ENCODE data around the gene PBX3.

The PBX3 gene

DNA sequence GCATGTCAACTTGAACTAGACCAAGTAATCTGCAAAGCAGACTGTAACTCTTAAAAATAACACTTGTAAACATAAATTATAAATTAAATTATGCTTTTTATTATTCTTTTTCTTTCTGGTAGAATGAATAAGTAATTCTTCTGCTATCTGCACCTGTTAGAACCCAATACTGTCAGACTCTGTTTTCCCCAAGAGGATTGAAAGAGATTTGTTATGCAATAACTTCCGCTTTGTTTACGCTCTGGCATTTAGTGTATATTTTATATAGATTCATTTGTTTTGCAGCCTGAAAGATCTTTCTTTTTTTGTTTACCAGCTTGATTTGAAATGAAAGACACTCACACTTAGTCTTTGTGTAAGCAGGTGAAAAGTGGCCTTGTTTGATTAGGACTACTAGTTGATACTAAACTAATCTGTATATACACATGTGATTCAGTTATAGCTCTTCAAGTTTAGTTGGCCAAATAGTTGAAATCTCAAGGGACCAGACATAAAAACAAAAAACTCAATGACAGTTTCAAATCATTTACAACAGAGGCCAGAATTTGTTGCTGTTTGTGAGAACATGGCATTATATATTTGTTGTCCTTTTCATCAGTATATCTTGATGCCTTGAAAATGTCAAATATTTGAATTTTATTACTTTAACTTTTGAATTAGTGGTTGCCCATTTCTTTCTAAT is 155.8 kb downstream of the PBX3 start:
- Histone ChIP-seq H3K4me1 (ENCODE audit: insufficient read depth, low read length, poor library complexity, severe bottlenecking) (peaks cover 83% of the 10 kb centered on the region), H3K9me2 (replicated peaks; ENCODE audit: low read depth, low read length) (no peaks in the 10 kb centered on the region), H2AFZ (ENCODE audit: low read length) (no peak overlapping the region), H3K9ac (ENCODE audit: low read depth, low read length, poor library complexity, severe bottlenecking) (no peak overlapping the region), H3K9me3 (ENCODE audit: insufficient read depth, low read depth, low read length) (no peaks in the 10 kb centered on the region), H3K4me2 (ENCODE audit: low read depth, low read length, poor library complexity, severe bottlenecking) (peak overlapping the region; percentile 77), H4K20me1 (ENCODE audit: insufficient read depth, low read length, poor library complexity, severe bottlenecking) (no peaks in the 10 kb centered on the region), H3K79me2 (ENCODE audit: insufficient read depth, low read length) (peaks cover 79% of the 10 kb centered on the region), H3K27me3 (ENCODE audit: insufficient read depth, low read length, poor library complexity, severe bottlenecking) (no peaks in the 10 kb centered on the region), H3F3A (ENCODE audit: low read depth) (peaks cover 7% of the 10 kb centered on the region; the same call in 1 of the 2 replicates), H3K4me3 (ENCODE audit: low read length, poor library complexity, severe bottlenecking) (no peak overlapping the region), H3K36me3 (ENCODE audit: insufficient read depth, low read length) (no peaks in the 10 kb centered on the region)
- TF ChIP-seq, protein P1, sequence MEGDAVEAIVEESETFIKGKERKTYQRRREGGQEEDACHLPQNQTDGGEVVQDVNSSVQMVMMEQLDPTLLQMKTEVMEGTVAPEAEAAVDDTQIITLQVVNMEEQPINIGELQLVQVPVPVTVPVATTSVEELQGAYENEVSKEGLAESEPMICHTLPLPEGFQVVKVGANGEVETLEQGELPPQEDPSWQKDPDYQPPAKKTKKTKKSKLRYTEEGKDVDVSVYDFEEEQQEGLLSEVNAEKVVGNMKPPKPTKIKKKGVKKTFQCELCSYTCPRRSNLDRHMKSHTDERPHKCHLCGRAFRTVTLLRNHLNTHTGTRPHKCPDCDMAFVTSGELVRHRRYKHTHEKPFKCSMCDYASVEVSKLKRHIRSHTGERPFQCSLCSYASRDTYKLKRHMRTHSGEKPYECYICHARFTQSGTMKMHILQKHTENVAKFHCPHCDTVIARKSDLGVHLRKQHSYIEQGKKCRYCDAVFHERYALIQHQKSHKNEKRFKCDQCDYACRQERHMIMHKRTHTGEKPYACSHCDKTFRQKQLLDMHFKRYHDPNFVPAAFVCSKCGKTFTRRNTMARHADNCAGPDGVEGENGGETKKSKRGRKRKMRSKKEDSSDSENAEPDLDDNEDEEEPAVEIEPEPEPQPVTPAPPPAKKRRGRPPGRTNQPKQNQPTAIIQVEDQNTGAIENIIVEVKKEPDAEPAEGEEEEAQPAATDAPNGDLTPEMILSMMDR (conservative IDR thresholded peaks at IDR 0.05; ENCODE audit: low read length), result no peak
- TF ChIP-seq EZH2phosphoT487 (IDR thresholded peaks at IDR 0.05; ENCODE audit: borderline replicate concordance), result no peak

DNA sequence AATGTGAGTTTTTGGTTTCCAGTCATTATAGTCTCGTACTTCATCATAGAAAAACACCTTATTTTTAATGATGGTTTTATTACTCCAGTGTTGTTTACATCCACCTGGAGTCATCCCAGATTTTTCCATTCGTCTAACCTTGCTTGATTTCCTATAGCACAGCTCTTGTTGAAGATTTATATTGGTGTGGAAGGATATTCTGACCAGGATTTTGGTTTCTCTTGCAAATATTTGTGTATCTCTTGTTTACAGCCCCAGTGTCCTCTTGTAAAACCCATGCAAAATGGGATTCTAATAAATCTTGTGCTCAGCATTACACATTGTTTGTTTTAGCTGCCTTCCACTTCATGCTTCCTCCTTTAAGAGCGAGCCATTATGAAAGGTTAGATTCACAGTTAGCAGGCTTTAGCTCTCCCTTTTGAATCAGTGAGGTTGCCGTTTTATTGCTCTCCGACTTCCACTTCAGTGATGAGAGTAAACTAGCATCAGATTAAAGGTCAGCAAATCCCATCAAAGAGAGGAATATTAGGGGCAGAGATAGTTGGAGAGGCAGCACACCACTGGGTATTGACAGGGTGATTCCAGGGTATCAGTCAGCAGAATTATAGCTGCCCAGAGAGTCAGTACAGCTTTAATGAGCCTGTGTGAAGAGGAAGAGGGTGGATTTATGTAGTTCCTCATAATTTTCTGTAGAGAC is 157.1 kb downstream of the PBX3 start:
- H3K4me3 ChIP-seq (ENCODE audit: low read length, poor library complexity, severe bottlenecking), result peak overlapping the region; percentile 57
- H3K9ac ChIP-seq (ENCODE audit: low read depth, low read length, poor library complexity, severe bottlenecking), result peak overlapping the region; percentile 13
- no peaks in the 10 kb centered on the region for H4K20me1 ChIP-seq (ENCODE audit: insufficient read depth, low read length, poor library complexity, severe bottlenecking)
- no peaks in the 10 kb centered on the region for H3K9me3 ChIP-seq (ENCODE audit: insufficient read depth, low read depth, low read length)
- H3K9me2 ChIP-seq (replicated peaks; ENCODE audit: low read depth, low read length), result no peaks in the 10 kb centered on the region
- peak overlapping the region; percentile 77 for H3K4me2 ChIP-seq (ENCODE audit: low read depth, low read length, poor library complexity, severe bottlenecking)
- H3K36me3 ChIP-seq (ENCODE audit: insufficient read depth, low read length), result no peaks in the 10 kb centered on the region
- TF ChIP-seq, protein P1 (conservative IDR thresholded peaks at IDR 0.05; ENCODE audit: low read length), result no peak
- TF ChIP-seq EZH2phosphoT487 (IDR thresholded peaks at IDR 0.05; ENCODE audit: borderline replicate concordance), result no peak
- no peaks in the 10 kb centered on the region for H3K27me3 ChIP-seq (ENCODE audit: insufficient read depth, low read length, poor library complexity, severe bottlenecking)
- no peak overlapping the region for H2AFZ ChIP-seq (ENCODE audit: low read length)
- H3F3A ChIP-seq (ENCODE audit: low read depth), result peaks cover 7% of the 10 kb centered on the region; the same call in 1 of the 2 replicates
- peaks cover 93% of the 10 kb centered on the region for H3K4me1 ChIP-seq (ENCODE audit: insufficient read depth, low read length, poor library complexity, severe bottlenecking)
- peaks cover 82% of the 10 kb centered on the region for H3K79me2 ChIP-seq (ENCODE audit: insufficient read depth, low read length)

DNA sequence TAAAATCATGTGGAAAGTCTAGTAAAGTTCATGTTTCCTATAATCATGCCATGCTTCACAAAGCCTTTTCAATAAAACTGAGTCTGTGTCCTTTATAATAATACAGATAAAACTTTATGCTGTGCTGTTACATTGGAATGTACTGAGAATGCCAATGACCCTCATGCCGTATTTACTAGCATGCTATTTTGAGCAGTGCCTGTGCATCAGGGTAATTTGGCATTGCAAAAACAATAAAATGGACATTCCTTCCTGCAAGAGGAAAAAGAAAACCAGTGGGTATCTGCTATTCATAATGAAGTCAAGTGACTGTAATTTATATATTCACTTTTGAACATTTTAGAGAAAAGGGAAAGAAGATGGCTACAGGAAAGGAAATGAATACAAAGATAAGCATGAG is 159.0 kb downstream of the PBX3 start:
- no peaks in the 10 kb centered on the region for H4K20me1 ChIP-seq (ENCODE audit: insufficient read depth, low read length, poor library complexity, severe bottlenecking)
- no peaks in the 10 kb centered on the region for H3K9me2 ChIP-seq (replicated peaks; ENCODE audit: low read depth, low read length)
- TF ChIP-seq, protein P1 (conservative IDR thresholded peaks at IDR 0.05; ENCODE audit: low read length), result no peak
- TF ChIP-seq EZH2phosphoT487 (IDR thresholded peaks at IDR 0.05; ENCODE audit: borderline replicate concordance), result no peak
- peak overlapping the region; percentile 77 for H3K4me2 ChIP-seq (ENCODE audit: low read depth, low read length, poor library complexity, severe bottlenecking)
- peaks cover 89% of the 10 kb centered on the region for H3K4me1 ChIP-seq (ENCODE audit: insufficient read depth, low read length, poor library complexity, severe bottlenecking)
- peaks cover 7% of the 10 kb centered on the region; the same call in 1 of the 2 replicates for H3F3A ChIP-seq (ENCODE audit: low read depth)
- H3K36me3 ChIP-seq (ENCODE audit: insufficient read depth, low read length), result no peaks in the 10 kb centered on the region
- H2AFZ ChIP-seq (ENCODE audit: low read length), result no peak overlapping the region
- H3K4me3 ChIP-seq (ENCODE audit: low read length, poor library complexity, severe bottlenecking), result peak overlapping the region; percentile 57
- no peaks in the 10 kb centered on the region for H3K27me3 ChIP-seq (ENCODE audit: insufficient read depth, low read length, poor library complexity, severe bottlenecking)
- H3K9me3 ChIP-seq (ENCODE audit: insufficient read depth, low read depth, low read length), result no peaks in the 10 kb centered on the region
- peak overlapping the region; percentile 57 for H3K9ac ChIP-seq (ENCODE audit: low read depth, low read length, poor library complexity, severe bottlenecking)
- H3K79me2 ChIP-seq (ENCODE audit: insufficient read depth, low read length), result peaks cover 75% of the 10 kb centered on the region
